K562 (cell line): ENCODE measurements around the gene ZBTB48. TPM values are rescaled to one million over a fixed set of nuclear protein-coding genes. Genes with fewer than 3 reads are reported as not detected.
A peak's percentile ranks its signal among the peaks of the same experiment; 100 is the strongest.

Source experiments
- COPS2 ChIP-seq: fragments of 450-650 bp; conservative IDR thresholded peaks from 2 replicates; pipeline ENCODE4 v1.6.1; 2016; ENCODE audit warnings: mild to moderate bottlenecking, moderate library complexity
- GATA2 ChIP-seq: sonication (generic); formaldehyde crosslinking; IDR thresholded peaks from 2 replicates; pipeline ENCODE4 v1.4.0; 2020; ENCODE audit warnings: mild to moderate bottlenecking, missing genetic modification reagents
- HCFC1 ChIP-seq: IDR thresholded peaks from 2 replicates; pipeline ENCODE4 v1.6.1; 2012; ENCODE audit warnings: low read depth, low read length, improper control_type of control experiment
- HDAC2 ChIP-seq: fragments of 450-650 bp; IDR thresholded peaks from 2 replicates; pipeline ENCODE4 v1.6.1; 2016; ENCODE audit warnings: mild to moderate bottlenecking
- KAT2B ChIP-seq: IDR thresholded peaks from one replicate; pipeline ENCODE4 v1.6.1; 2012; ENCODE audit warnings: low read depth, mild to moderate bottlenecking, control low read depth, inconsistent platforms, low read length, moderate library complexity
- MCM2 ChIP-seq: fragments of 450-650 bp; IDR thresholded peaks from 2 replicates; pipeline ENCODE4 v1.6.1; 2017; ENCODE audit warnings: low read depth, mild to moderate bottlenecking
- MYC ChIP-seq, 2 experiments: fragments of 250-450 bp in 1 of 2; sonication (Bioruptor Pico) in 1 of 2; IDR thresholded peaks; 2 replicates each; pipeline versions ENCODE4 v1.5.1 to v1.6.1; 2012 to 2021; ENCODE audit warnings: low read depth in 2 of 2, borderline replicate concordance in 1 of 2, improper control_type of control experiment in 1 of 2, low read length in 1 of 2, mild to moderate bottlenecking in 1 of 2, moderate library complexity in 1 of 2
- NBN ChIP-seq: fragments of 450-650 bp; IDR thresholded peaks from 2 replicates; pipeline ENCODE4 v1.6.1; 2016; ENCODE audit warnings: low read depth, mild to moderate bottlenecking
- PHB ChIP-seq: fragments of 250-450 bp; sonication (Bioruptor Pico); IDR thresholded peaks from 2 replicates; pipeline ENCODE4 v1.5.0; 2021
- PML ChIP-seq: IDR thresholded peaks from 2 replicates; pipeline ENCODE4 v1.6.1; 2012; ENCODE audit warnings: low read length, inconsistent platforms
- POLR2AphosphoS2 ChIP-seq: IDR thresholded peaks from 2 replicates; pipeline ENCODE4 v1.6.1; 2012; ENCODE audit warnings: low read length, improper control_type of control experiment
- RAD51 ChIP-seq: fragments of 450-650 bp; IDR thresholded peaks from 2 replicates; pipeline ENCODE4 v1.7.1; 2016; ENCODE audit warnings: low read depth, mild to moderate bottlenecking, borderline replicate concordance
- RBM14 ChIP-seq: fragments of 200-400 bp; formaldehyde crosslinking; IDR thresholded peaks from 2 replicates; pipeline ENCODE4 v1.6.1; 2018; ENCODE audit warnings: low read depth, mild to moderate bottlenecking, low read length, moderate library complexity, borderline replicate concordance; ENCODE audit not compliant: insufficient read depth
- SIN3B ChIP-seq: fragments of 450-650 bp; IDR thresholded peaks from 2 replicates; pipeline ENCODE4 v1.6.1; 2017; ENCODE audit warnings: low read depth, mild to moderate bottlenecking, moderate library complexity
- SREBF1 ChIP-seq: fragments of 150-350 bp; IDR thresholded peaks from 2 replicates; pipeline ENCODE4 v1.6.1; 2014; ENCODE audit warnings: antibody characterized with exemption, low read depth, low read length, borderline replicate concordance
- SRSF1 ChIP-seq: fragments of 200-400 bp; formaldehyde crosslinking; IDR thresholded peaks from 2 replicates; pipeline ENCODE4 v1.6.1; 2017; ENCODE audit warnings: mild to moderate bottlenecking, low read depth, low read length, moderate library complexity
- ZNF23 ChIP-seq: fragments of 250-450 bp; sonication (Bioruptor Pico); IDR thresholded peaks from 2 replicates; pipeline ENCODE4 v1.4.0; 2020; ENCODE audit warnings: mild to moderate bottlenecking
- ZNF512 ChIP-seq: IDR thresholded peaks from 2 replicates; pipeline ENCODE4 v1.6.1; 2016; ENCODE audit warnings: missing genetic modification characterization, missing compliant biosample characterization
- ZNF57 ChIP-seq: fragments of 450-650 bp; formaldehyde crosslinking; IDR thresholded peaks from 2 replicates; pipeline ENCODE4 v1.4.0; 2020; ENCODE audit warnings: mild to moderate bottlenecking, moderate library complexity
- ZNF644 ChIP-seq: fragments of 200-800 bp; sonication (Bioruptor generic); IDR thresholded peaks from 2 replicates; pipeline ENCODE4 v1.6.1; 2016; ENCODE audit warnings: low read depth, missing genetic modification characterization, missing compliant biosample characterization
- polyA plus RNA-seq, 8 experiments: library from polyadenylated mRNA; depleted of rRNA in 4 of 8; stranded (reverse) in 5 of 8; unstranded in 3 of 8; fragments of >200 nt; fragmentation: Nextera tagmentation in 2 of 8; fragmentation: Illumina TruSeq in 1 of 8; extraction: Ambion mirVana in 2 of 8; extraction: Trizol in 1 of 8; gene quantifications; 2 replicates each; pipeline versions ENCODE4 v1.2.1 to v1.2.3, GENCODE V29; 2011 to 2014; ENCODE audit warnings: inconsistent platforms in 1 of 8, missing spikeins in 1 of 8
- total RNA-seq, 7 experiments: library from RNA; depleted of rRNA in 6 of 7; stranded (reverse); fragments of >200 nt in 6 of 7; fragmentation: Illumina TruSeq in 2 of 7; extraction: Trizol in 2 of 7; gene quantifications; 2 replicates each; pipeline versions ENCODE4 v1.2.1 to v1.2.3, GENCODE V29; 2011 to 2021; ENCODE audit warnings: low replicate concordance in 1 of 7
- TF ChIP-seq, protein P1 (sequence below): sonication (generic); formaldehyde crosslinking; IDR thresholded peaks from 2 replicates; pipeline ENCODE4 v1.8.1; 2023; ENCODE audit warnings: mild to moderate bottlenecking, missing genetic modification reagents
- TF ChIP-seq, protein P2 (sequence below): fragments of 450-650 bp; formaldehyde crosslinking; IDR thresholded peaks from 2 replicates; pipeline ENCODE4 v1.4.0; 2020; ENCODE audit warnings: mild to moderate bottlenecking, moderate library complexity

The ZBTB48 gene
- total and polyA plus RNA-seq, 9 of the 15 experiments (the other 6 are each of a cell fraction or from before 2014, with no cell fraction given): 1.9 to 66.9 (median 29.5) TPM

DNA sequence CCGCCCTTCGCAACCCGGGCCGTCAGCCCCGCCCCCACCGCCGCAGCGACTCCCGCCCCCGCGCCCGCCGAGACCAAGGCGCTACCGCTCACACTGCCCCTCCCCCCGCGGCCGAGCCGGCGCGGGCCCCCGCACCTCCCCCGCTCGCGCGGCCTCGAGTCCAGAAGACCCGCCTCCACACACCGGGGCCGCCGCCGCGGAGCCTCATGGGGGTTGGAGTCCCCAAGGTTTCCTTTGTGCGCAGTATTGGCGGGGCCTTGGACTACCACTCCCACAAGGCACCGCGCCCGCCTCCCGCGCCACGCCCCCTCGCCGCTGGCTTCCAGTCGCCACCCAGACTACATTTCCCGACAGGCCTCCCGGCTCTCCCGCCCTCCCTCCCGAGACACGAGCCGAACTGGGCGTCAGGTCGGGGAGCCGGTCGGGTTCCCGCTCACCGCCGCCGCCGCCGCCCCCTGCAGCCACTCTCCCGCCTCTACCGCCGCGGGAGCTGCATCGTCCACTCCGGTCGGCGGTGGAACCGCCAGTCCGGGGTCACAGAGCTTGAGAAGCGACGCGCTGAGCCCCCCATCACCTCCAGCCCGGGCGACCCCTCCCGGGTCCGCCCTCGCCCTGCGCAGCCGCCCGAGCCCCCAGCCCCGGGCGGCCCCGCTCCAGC lies 33.7 kb downstream of the ZBTB48 start, which contains the start of gene PHF13 (continued):
- TF ChIP-seq RBM14: no peak
- TF ChIP-seq HDAC2: no peak
- TF ChIP-seq PHB: no peak
- peak; percentile 97 for TF ChIP-seq ZNF644
- TF ChIP-seq, protein P1, sequence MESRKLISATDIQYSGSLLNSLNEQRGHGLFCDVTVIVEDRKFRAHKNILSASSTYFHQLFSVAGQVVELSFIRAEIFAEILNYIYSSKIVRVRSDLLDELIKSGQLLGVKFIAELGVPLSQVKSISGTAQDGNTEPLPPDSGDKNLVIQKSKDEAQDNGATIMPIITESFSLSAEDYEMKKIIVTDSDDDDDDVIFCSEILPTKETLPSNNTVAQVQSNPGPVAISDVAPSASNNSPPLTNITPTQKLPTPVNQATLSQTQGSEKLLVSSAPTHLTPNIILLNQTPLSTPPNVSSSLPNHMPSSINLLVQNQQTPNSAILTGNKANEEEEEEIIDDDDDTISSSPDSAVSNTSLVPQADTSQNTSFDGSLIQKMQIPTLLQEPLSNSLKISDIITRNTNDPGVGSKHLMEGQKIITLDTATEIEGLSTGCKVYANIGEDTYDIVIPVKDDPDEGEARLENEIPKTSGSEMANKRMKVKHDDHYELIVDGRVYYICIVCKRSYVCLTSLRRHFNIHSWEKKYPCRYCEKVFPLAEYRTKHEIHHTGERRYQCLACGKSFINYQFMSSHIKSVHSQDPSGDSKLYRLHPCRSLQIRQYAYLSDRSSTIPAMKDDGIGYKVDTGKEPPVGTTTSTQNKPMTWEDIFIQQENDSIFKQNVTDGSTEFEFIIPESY (CRISPR knock-in tag): no peak
- TF ChIP-seq NBN: no peak
- TF ChIP-seq SIN3B: no peak
- no peak; the same call in 1 of the 2 replicates for TF ChIP-seq PML
- TF ChIP-seq GATA2 (CRISPR knock-in tag): no peak
- TF ChIP-seq KAT2B: no peak
- TF ChIP-seq SRSF1: no peak
- TF ChIP-seq HCFC1: peak; percentile 97
- no peak for TF ChIP-seq ZNF57 (CRISPR knock-in tag)
- peak; percentile 36; the same call in 1 of the 2 replicates for TF ChIP-seq POLR2AphosphoS2
- TF ChIP-seq, protein P2, sequence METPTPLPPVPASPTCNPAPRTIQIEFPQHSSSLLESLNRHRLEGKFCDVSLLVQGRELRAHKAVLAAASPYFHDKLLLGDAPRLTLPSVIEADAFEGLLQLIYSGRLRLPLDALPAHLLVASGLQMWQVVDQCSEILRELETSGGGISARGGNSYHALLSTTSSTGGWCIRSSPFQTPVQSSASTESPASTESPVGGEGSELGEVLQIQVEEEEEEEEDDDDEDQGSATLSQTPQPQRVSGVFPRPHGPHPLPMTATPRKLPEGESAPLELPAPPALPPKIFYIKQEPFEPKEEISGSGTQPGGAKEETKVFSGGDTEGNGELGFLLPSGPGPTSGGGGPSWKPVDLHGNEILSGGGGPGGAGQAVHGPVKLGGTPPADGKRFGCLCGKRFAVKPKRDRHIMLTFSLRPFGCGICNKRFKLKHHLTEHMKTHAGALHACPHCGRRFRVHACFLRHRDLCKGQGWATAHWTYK (CRISPR knock-in tag): peak; percentile 81
- TF ChIP-seq COPS2: no peak
- no peak for TF ChIP-seq RAD51
- TF ChIP-seq ZNF23: no peak
- peak; percentile 65; the same call in 1 of the 2 replicates for TF ChIP-seq MYC (IDR thresholded peaks at IDR 0.05; ENCODE audit: low read depth, low read length)
- TF ChIP-seq MYC (CRISPR knock-in tag; IDR thresholded peaks at IDR 0.05; ENCODE audit: borderline replicate concordance, low read depth): no peak
- no peak for TF ChIP-seq MCM2
- no peak for TF ChIP-seq ZNF512 (tag)
- TF ChIP-seq SREBF1: peak; percentile 87; the same call in 1 of the 2 replicates
